Stimulated activated naive CD4-positive, alpha-beta T cell treated with Interleukin-2 at 50 U/mL for 16 hours (primary cell): ENCODE measurements around the gene CCNQ.

Experiments used
- DNase-seq: peaks from one replicate; lab custom pipeline; 2025; lab: John Stamatoyannopoulos, UW

The CCNQ gene

GRCh38 chrX:153539171-153539978, 59.6 kb downstream of the CCNQ start:
- DNase-seq = peak; percentile 5

GRCh38 chrX:153538424-153538823, 60.5 kb downstream of the CCNQ start:
- DNase-seq = no peak
